ENCODE results near the gene ADGRV1.
"Not testable (repeated sequence)": the region's sequence is repeated elsewhere in the genome, so short reads cannot be mapped to it uniquely, and the experiment has no call there.

The ADGRV1 gene

GRCh38 chr5:90641528-90641927 lies 82.9 kb downstream of the ADGRV1 start:
- in situ Hi-C loops (cut with MboI; ENCODE audit: low sequenced_read_pairs): no loop called here

- in situ Hi-C loops (cut with MboI; ENCODE audit: low sequenced_read_pairs): no loop called here
Measured at GRCh38 chr5:90642706-90643229, 84.2 kb downstream of the ADGRV1 start.

DNA sequence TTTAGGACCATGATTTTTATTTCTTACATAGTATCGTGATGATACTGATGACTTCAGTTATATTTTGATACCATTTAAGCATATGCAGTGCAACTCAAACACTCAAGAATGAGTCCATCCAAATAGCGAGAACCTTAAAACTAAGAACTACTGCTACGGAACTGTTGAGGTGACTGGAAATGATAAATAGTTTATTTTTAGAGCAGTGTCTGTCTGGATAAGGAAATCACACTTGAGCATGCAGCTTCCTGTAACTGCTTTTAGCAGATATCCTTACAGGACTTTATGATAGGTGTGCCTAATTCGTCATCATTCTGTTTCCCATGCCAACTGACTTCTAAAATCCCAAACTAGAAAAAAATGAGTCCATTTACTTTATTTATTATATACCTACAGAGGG lies 85.5 kb downstream of the ADGRV1 start:
- in situ Hi-C loops (cut with MboI; ENCODE audit: low sequenced_read_pairs): no loop called here

- in situ Hi-C loops (cut with MboI; ENCODE audit: low sequenced_read_pairs): no loop called here
Measured at GRCh38 chr5:90645024-90645610, 86.5 kb downstream of the ADGRV1 start.

GRCh38 chr5:90650767-90651166 lies 92.2 kb downstream of the ADGRV1 start:
- in situ Hi-C loops (cut with MboI; ENCODE audit: low sequenced_read_pairs): no loop called here

DNA sequence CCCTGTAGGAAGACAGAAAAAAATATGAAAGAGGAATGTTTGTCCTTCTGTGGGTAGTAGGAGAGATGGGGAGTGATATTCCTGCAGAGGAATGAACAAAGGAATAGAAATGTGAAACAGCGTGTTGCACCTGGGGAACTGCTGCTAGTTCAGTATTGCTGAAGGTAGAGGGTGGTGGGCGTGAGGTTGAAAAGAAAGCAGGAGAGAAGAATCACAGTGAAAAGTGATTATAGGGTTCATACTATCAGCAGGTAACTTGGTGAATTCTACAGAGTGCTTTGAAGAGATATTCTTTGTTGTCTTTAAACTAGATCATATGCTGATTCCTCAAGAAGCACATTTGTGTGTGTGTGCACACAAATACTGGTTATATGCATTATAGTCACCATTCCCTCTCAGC lies 95.6 kb downstream of the ADGRV1 start:
- in situ Hi-C loops (cut with MboI; ENCODE audit: low sequenced_read_pairs): no loop called here

DNA sequence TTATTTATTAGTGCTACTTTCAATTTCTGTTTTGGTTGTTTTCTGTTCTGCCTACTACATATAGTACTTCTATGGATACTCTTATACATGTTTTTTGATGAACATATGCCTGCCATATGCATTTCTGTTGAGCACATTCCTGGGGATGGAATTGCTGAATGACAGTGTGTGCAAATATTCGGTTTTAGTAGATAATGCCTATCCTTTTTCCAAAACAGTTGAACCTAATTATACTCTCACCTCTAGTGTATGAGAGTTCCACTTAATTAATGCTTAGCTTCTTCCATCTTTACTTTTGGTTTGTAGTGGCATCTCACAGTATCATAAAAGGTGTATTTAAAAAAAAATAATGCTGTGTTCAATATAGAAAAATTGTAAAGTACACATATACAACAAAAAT lies 96.8 kb downstream of the ADGRV1 start:
- in situ Hi-C loops (cut with MboI; ENCODE audit: low sequenced_read_pairs): no loop called here

GRCh38 chr5:90657030-90657429 lies 98.4 kb downstream of the ADGRV1 start:
- in situ Hi-C loops (cut with MboI; ENCODE audit: low sequenced_read_pairs): no loop called here

GRCh38 chr5:90657788-90658187 lies 99.2 kb downstream of the ADGRV1 start:
- in situ Hi-C loops (cut with MboI; ENCODE audit: low sequenced_read_pairs): no loop called here

GRCh38 chr5:90658620-90659019 lies 100.0 kb downstream of the ADGRV1 start:
- in situ Hi-C loops (cut with MboI; ENCODE audit: low sequenced_read_pairs): no loop called here

DNA sequence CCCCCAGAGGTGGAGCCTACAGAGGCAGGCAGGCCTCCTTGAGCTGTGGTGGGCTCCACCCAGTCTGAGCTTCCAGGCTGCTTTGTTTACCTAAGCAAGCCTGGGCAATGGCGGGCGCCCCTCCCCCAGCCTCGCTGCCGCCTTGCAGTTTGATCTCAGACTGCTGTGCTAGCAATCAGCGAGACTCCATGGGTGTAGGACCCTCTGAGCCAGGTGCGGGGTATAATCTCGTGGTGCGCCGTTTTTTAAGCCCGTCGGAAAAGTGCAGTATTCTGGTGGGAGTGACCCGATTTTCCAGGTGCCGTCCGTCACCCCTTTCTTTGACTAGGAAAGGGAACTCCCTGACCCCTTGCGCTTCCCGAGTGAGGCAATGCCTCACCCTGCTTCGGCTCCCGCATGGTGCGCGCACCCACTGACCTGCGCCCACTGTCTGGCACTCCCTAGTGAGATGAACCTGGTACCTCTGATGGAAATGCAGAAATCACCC lies 109.5 kb downstream of the ADGRV1 start:
- in situ Hi-C loops (cut with MboI; ENCODE audit: low sequenced_read_pairs): not testable (repeated sequence)

DNA sequence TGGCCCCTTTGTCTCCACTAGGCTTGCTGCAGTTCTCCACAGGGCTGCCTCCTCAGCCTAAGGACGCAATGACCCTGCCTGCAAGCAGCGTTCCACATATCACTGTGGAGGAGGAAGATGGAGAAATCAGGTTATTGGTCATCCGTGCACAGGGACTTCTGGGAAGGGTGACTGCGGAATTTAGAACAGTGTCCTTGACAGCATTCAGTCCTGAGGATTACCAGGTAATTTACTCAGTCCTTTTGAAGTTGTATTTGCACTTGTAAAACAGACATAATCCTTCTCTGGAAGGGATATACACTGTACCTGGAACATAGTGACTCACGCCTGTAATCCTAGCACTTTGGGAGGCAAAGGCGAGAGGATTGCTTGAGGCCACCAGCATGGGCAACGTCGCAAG lies 116.6 kb downstream of the ADGRV1 start:
- in situ Hi-C loops (cut with MboI; ENCODE audit: low sequenced_read_pairs): no loop called here

- in situ Hi-C loops (cut with MboI; ENCODE audit: low sequenced_read_pairs): no loop called here
Measured at GRCh38 chr5:90680921-90681563, 122.4 kb downstream of the ADGRV1 start.

GRCh38 chr5:90682278-90682677 lies 123.7 kb downstream of the ADGRV1 start:
- in situ Hi-C loops (cut with MboI; ENCODE audit: low sequenced_read_pairs): no loop called here

- in situ Hi-C loops (cut with MboI; ENCODE audit: low sequenced_read_pairs): no loop called here
Measured at GRCh38 chr5:90685425-90686022, 126.9 kb downstream of the ADGRV1 start.

- in situ Hi-C loops (cut with MboI; ENCODE audit: low sequenced_read_pairs): not testable (repeated sequence)
Measured at GRCh38 chr5:90686363-90686762, 127.8 kb downstream of the ADGRV1 start.

GRCh38 chr5:90687458-90687857 lies 128.9 kb downstream of the ADGRV1 start:
- in situ Hi-C loops (cut with MboI; ENCODE audit: low sequenced_read_pairs): not testable (repeated sequence)

DNA sequence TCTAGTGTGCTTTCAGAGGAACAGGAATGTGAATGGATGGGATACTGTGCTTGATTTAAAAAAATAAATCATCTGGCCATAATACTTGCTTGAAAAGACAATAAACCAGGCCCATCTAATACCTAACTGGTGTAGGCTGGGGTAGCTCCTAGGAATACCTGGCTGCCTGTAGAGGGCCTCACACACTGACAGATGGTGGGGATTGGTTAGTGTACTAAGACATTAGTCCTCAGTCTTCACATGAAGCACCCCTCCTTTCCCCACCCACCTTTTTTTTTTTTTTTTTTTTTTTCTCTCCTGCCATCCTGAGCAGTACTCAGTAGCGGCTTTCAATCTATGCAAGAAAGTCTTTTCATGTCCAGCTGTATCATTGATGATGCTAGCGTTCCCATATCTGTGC lies 130.5 kb downstream of the ADGRV1 start:
- in situ Hi-C loops (cut with MboI; ENCODE audit: low sequenced_read_pairs): no loop called here

DNA sequence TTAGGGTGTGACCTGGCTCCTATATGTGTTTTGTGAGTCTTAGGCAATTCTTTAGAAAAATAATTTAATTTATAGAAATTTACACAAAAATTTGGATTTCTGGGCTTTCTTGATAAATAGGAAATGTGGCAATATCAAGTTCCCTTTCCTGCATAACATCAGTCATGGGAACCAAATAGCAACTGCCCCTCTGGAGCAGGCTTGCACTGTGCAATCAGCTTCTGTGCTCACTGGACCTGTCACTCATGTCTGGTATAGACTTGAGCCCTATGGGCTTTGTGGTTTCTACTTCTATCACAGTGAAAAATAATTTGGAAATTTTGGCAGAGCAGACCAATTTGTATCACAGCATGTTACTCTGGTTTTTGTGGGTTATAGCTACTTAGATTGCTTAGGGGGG lies 131.7 kb downstream of the ADGRV1 start:
- in situ Hi-C loops (cut with MboI; ENCODE audit: low sequenced_read_pairs): no loop called here

DNA sequence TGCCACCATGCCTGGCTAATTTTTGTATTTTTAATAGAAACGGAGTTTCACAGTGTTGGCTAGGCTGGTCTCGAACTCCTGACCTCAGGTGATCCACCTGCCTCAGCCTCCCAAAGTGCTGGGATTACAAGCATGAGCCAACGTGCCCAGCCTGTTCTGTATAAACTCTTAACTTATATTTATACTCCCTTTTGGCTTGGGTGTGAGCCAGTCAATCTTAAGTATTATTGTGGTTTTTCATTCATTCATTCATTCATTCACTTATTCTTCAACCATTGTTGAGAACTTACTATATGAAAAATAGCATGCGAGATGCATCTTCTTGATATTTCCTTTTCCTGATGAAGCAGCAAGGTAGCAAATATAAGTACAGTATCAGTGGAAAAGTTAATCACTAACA lies 132.9 kb downstream of the ADGRV1 start:
- in situ Hi-C loops (cut with MboI; ENCODE audit: low sequenced_read_pairs): no loop called here

- in situ Hi-C loops (cut with MboI; ENCODE audit: low sequenced_read_pairs): no loop called here
Measured at GRCh38 chr5:90696153-90696552, 137.6 kb downstream of the ADGRV1 start.

- in situ Hi-C loops (cut with MboI; ENCODE audit: low sequenced_read_pairs): no loop called here
Measured at GRCh38 chr5:90700299-90700698, 141.7 kb downstream of the ADGRV1 start.

All from hTERT RPE-1 (cell line).